ENCODE data around the gene GRID1.

DNA sequence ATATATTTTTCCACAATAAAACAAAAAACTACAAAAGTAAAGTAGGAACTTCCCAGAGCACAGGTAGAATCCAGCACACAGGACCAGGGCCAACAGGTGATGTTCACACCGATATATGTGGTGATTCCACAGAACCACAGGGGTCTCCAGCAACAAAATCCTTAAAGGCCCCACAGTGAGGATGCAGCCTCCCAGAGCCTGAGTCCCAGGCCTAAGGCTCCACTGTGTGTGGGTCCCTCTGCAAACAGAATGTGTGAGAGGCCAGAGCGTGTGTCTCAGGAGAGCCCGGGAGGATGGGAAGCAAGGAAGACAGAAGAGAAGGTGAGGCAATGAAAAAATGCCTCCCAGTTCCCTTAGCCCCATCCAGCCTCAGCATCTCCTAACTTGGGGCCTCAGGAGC lies 173.9 kb downstream of the GRID1 start:
- TF ChIP-seq CTCF (IDR thresholded peaks at IDR 0.05) (no peak), POLR2A (IDR thresholded peaks at IDR 0.05) (no peak)
